HG03378 (cell line): ENCODE measurements around the gene ABCA8.

Experiments
- ATAC-seq: cut with Tn5 transposase; IDR thresholded peaks from one replicate; pipeline ENCODE4 v1.9.1; 2021; ENCODE audit warnings: mild to moderate bottlenecking, moderate library complexity; ENCODE audit not compliant: unreplicated experiment

The ABCA8 gene

GRCh38 chr17:68943123-68943811, 11.9 kb downstream of the ABCA8 start:
- ATAC-seq, result no peak

GRCh38 chr17:68942389-68942788, 12.8 kb downstream of the ABCA8 start:
- ATAC-seq, result no peak

- no peak for ATAC-seq
These were observed 13.4 kb downstream of the ABCA8 start for GRCh38 chr17:68941761-68942160.

- no peak for ATAC-seq
These were observed 16.0 kb downstream of the ABCA8 start for GRCh38 chr17:68939195-68939594.

GRCh38 chr17:68937890-68938514, 17.2 kb downstream of the ABCA8 start:
- ATAC-seq, result no peak

DNA sequence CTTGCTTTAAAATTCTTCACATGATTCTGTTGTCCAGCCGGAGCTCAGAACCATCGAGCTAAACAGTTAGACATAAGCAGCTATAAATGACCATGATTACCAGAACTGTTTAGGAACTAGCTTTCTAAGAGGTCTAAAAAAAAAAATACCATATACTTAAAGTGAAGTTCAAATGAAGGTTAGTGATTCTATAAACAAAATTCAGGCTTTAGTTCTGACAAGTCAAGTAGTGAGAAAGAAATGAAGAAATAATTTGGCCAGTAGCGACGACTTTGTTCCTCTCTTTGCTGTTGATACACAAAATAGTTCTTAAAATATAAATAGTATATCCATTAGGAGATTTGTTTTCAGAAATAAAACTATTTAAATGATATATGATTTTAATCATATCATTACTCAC, 27.7 kb downstream of the ABCA8 start:
- ATAC-seq, result no peak

- no peak for ATAC-seq
These were observed 30.1 kb downstream of the ABCA8 start for GRCh38 chr17:68924793-68925720.

- ATAC-seq, result no peak
These were observed 44.3 kb downstream of the ABCA8 start for GRCh38 chr17:68910789-68911431.

DNA sequence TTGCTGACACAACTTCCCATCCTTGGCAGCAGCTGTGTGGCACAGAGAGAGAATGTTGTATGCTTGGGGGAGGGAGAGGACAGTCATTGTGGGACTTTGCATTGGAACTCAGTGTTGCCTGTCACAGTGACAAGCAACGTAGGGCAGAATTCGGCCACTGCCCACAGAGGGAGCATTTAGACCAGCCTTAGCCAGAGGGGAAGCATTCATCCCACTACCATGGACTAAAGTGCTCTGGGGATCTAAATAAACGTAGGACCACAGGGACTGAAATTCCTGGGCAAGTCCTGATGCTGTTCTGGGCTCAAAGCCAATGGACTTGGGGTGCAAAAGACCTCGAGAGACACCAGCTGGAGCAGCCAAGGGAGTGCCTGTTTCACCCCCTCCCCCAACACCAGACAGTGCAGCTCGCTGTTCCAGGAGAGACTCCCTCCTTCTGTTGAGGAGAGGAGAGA, 44.9 kb downstream of the ABCA8 start:
- no peak for ATAC-seq

DNA sequence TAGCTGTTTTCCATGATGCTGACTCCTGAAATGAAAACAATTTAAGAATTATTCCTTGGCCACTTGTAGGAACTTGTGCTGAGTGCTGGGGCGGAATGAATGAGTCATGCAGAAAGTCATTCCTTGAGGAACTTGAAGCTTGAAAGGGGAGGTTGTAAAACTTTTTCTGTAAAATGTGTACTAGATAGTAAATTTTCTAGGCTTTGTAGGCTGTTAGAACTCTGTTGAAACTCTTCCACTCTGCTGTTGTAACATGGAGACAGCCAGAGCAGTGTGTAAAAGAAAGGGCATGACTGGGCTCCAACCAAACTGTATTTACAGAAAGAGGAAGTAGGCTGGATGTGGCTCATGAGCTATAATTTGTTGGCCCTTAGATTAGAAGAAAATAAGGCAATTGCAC, 46.1 kb downstream of the ABCA8 start:
- peak; percentile 69 for ATAC-seq

DNA sequence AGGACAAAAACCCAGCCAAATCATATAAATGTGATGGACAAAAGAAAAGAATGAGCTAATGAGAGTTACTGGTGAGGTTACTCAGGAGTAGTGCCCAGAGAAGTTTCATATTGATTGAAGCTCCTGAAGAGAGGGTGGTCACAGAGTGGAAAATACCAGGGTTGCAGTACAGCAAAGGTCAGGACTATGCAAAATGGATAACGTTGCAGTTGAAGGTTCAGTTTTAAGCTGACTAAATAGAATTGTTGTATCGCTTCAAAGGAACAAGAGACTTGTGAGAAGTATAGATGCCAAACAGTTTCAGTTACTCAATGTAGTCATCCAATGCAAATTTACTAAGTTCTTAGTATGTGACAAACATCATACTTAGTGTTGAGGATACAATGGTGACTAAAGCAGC, 47.1 kb downstream of the ABCA8 start:
- ATAC-seq, result peak; percentile 73

DNA sequence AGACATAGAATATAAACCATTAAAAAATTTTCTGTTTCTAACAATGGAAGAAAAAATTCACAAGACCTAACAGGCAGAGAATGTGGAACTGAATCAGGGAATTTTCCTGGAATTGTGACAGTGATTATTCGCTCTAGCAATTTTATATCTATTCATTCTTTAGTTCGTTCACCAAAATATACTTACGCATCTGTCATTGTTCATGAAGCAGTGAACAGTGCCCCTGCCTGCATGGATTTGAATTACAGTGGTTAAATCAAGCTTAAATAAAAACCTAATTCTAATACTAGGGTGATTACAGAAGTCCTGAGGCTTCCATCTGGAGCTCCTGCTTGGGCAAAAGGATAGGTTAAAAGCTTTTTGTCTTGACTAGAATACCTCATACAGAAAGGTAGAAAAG, 48.6 kb downstream of the ABCA8 start:
- no peak for ATAC-seq

GRCh38 chr17:68903286-68903685, 51.9 kb downstream of the ABCA8 start:
- no peak for ATAC-seq

GRCh38 chr17:68897557-68897956, 57.6 kb downstream of the ABCA8 start:
- ATAC-seq, result no peak

DNA sequence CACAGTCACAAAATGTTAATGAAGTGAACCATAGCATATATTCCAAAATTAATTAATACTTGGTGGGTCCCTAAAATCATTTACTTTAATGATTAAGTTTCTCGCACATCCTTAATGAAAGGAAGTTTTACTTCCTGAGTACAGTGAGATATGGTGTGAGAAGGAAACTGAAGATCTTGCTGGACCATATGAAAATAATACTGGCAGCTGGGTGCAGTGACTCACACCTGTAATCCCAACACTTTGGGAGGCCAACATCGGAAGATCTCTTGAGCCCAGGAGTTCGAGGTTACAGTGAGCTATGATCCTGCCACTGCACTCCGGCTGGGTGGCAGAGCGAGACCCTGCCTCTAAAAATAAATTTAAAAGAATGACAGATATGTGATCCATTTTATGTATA, 62.5 kb downstream of the ABCA8 start:
- no peak for ATAC-seq

GRCh38 chr17:68892193-68892592, 63.0 kb downstream of the ABCA8 start:
- no peak for ATAC-seq

- no peak for ATAC-seq
These were observed 68.8 kb downstream of the ABCA8 start for GRCh38 chr17:68886401-68886800.

DNA sequence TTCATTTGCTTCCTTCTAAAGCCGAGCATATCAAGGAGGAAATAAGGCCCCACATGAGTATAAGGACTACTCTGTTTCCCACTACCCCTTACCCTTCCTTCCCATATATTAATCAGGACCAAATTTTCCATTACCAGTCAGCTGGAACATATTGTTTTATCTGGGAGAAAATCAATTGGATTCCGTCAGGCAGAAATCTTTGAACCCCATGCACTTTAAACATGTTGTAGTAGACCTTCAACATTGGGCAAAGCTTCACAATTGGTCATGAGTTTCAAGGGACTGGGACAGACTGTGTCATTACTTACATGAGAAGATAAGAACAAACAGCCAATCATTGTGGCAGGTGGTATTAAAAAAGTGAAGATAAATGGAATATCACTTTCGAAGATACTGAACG, 70.3 kb downstream of the ABCA8 start:
- ATAC-seq, result no peak

- ATAC-seq, result no peak
These were observed 76.8 kb downstream of the ABCA8 start for GRCh38 chr17:68878226-68878885.

DNA sequence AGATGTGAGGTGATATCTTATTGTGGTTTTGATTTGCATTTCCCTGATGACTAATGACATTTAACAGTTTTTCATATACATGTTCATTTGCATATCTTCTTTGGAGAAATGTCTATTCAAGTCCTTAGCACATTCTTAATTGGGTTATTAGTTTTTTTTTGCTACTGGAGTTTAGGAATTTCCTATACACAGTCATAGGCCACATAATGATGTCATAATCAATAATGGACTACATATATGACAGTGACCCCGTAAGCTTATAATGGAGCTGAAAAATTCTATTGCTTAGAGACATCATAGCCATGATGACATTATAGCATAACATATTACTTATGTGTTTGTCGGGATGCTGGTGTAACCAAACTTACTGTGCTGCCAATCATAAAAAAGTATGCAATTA, 83.7 kb downstream of the ABCA8 start:
- no peak for ATAC-seq

- ATAC-seq, result no peak
These were observed 84.2 kb downstream of the ABCA8 start for GRCh38 chr17:68870976-68871375.
